Thoracic aorta (tissue), 2 donors: Measurements from ENCODE around the gene OGDH. TPM values are rescaled to one million over a fixed set of nuclear protein-coding genes. Genes with fewer than 3 reads are reported as not detected.

ENCODE experiments used
- ATAC-seq: fragments of 150-250 bp; one replicate; pipeline ENCODE4 v1.8.0; 2017; ENCODE audit warnings: low read depth; ENCODE audit not compliant: insufficient number of reproducible peaks, low FRiP score
- DNase-seq: peaks from one replicate; pipeline ENCODE4 v3.0.0-alpha.2; 2020; ENCODE audit warnings: low spot score
- H3K27ac ChIP-seq, 2 donors: fragments of 200-600 bp; sonication (generic); 1 replicate in 1 of 2; 2 replicates in 1 of 2; pipeline ENCODE4 v1.5.1; 2016; ENCODE audit warnings: mild to moderate bottlenecking in 2 of 2, moderate library complexity in 2 of 2
- H3K27me3 ChIP-seq: fragments of 200-600 bp; sonication (generic); replicated peaks from 2 replicates; pipeline ENCODE4 v1.6.0; 2016; ENCODE audit warnings: mild to moderate bottlenecking; ENCODE audit not compliant: insufficient read depth
- H3K36me3 ChIP-seq: fragments of 200-600 bp; sonication (generic); one replicate; pipeline ENCODE4 v1.5.1; 2016
- H3K4me1 ChIP-seq, 2 donors: fragments of 200-600 bp; sonication (generic); 1 replicate in 1 of 2; 2 replicates in 1 of 2; pipeline versions ENCODE4 v1.5.1 to v1.6.0; 2016; ENCODE audit warnings: low read depth in 2 of 2, mild to moderate bottlenecking in 1 of 2; ENCODE audit not compliant: control insufficient read depth in 1 of 2
- H3K4me3 ChIP-seq: fragments of 200-600 bp; sonication (generic); 2 replicates; pipeline ENCODE4 v1.5.1; 2016; ENCODE audit warnings: mild to moderate bottlenecking
- H3K9me3 ChIP-seq: fragments of 200-600 bp; sonication (generic); 2 replicates; pipeline ENCODE4 v1.5.1; 2016
- CTCF ChIP-seq: fragments of 200-600 bp; sonication (generic); IDR thresholded peaks from one replicate; pipeline ENCODE4 v1.5.1; 2019; ENCODE audit warnings: antibody characterized with exemption
- total RNA-seq, 2 donors: library from RNA; depleted of rRNA; stranded (reverse); fragments of >200 nt; gene quantifications; one replicate each; pipeline versions ENCODE4 v1.1.0 to v1.2.3, GENCODE V29; 2016

OGDH gene
- total RNA-seq, 2 donors from 2014 or later, result 80.8 to 99.2 TPM

GRCh38 chr7:44621750-44622103 lies 15.3 kb downstream of the OGDH start:
- ATAC-seq, result no peak
- Histone ChIP-seq H3K4me1 (peaks cover 10 to 20% of the 10 kb centered on the region in 2 donors), H3K4me3 (no peak overlapping the region), H3K36me3 (peaks cover 8% of the 10 kb centered on the region), H3K27me3 (no peaks in the 10 kb centered on the region), H3K9me3 (no peaks in the 10 kb centered on the region), H3K27ac (no peak overlapping the region)
- DNase-seq, result no peak
- no peak for TF ChIP-seq CTCF

GRCh38 chr7:44622342-44623151 lies 16.1 kb downstream of the OGDH start:
- peaks cover 10 to 20% of the 10 kb centered on the region in 2 donors for H3K4me1 ChIP-seq
- no peak for ATAC-seq
- H3K9me3 ChIP-seq, result no peaks in the 10 kb centered on the region
- no peaks in the 10 kb centered on the region for H3K27me3 ChIP-seq
- no peak overlapping the region for H3K4me3 ChIP-seq
- H3K27ac ChIP-seq, result no peak overlapping the region
- TF ChIP-seq CTCF, result no peak
- DNase-seq, result no peak
- H3K36me3 ChIP-seq, result peaks cover 12% of the 10 kb centered on the region

- DNase-seq (no peak), ATAC-seq (no peak)
- no peak overlapping the region for H3K4me3 ChIP-seq
- TF ChIP-seq CTCF, result no peak
- H3K36me3 ChIP-seq, result peaks cover 17% of the 10 kb centered on the region
- H3K9me3 ChIP-seq, result no peaks in the 10 kb centered on the region
- H3K27me3 ChIP-seq, result no peaks in the 10 kb centered on the region
- H3K27ac ChIP-seq, result no peak overlapping the region
- H3K4me1 ChIP-seq, result peaks cover 10 to 17% of the 10 kb centered on the region in 2 donors
Observed at GRCh38 chr7:44624318-44624717, 17.9 kb downstream of the OGDH start.

GRCh38 chr7:44625526-44626471 lies 19.4 kb downstream of the OGDH start:
- no peak overlapping the region for H3K27ac ChIP-seq
- no peak overlapping the region for H3K4me3 ChIP-seq
- H3K4me1 ChIP-seq, result peaks cover 14% of the 10 kb centered on the region in 2 donors
- no peak for ATAC-seq
- H3K27me3 ChIP-seq, result no peaks in the 10 kb centered on the region
- peaks cover 17% of the 10 kb centered on the region for H3K36me3 ChIP-seq
- no peaks in the 10 kb centered on the region for H3K9me3 ChIP-seq
- no peak for DNase-seq
- no peak for TF ChIP-seq CTCF

- Histone ChIP-seq H3K36me3 (peaks cover 17% of the 10 kb centered on the region), H3K27me3 (no peaks in the 10 kb centered on the region), H3K4me3 (no peak overlapping the region), H3K9me3 (no peaks in the 10 kb centered on the region), H3K27ac (no peak overlapping the region), H3K4me1 (peaks cover 14 to 21% of the 10 kb centered on the region in 2 donors)
- DNase-seq (no peak), ATAC-seq (no peak)
- TF ChIP-seq CTCF, result no peak
Observed at GRCh38 chr7:44626620-44627019, 20.2 kb downstream of the OGDH start.
